ENCODE data around the gene ELF2.

The ELF2 gene

DNA sequence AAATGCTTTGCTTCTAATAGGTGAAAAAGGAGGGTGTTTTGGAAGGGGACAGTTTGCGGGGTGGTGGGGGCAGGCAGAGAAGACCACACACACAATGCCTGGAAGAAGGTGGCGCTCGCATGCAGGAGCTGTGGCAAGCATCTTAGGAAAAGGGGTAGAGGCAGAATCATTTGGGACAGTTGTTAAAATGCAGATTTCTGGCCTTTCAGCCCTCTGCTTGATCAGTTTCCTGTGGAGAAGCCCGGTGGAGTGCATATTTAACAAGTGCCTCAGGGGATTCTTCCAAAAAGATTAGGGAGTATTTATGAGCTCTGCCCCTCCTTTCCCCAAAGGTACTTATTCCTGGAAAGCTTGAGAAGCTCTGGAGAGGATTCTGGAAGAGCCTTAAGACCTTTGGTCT is 156.6 kb downstream of the ELF2 start:
- H3K79me2 ChIP-seq: no peaks in the 10 kb centered on the region
- no peaks in the 10 kb centered on the region for H3K36me3 ChIP-seq (ENCODE audit: control insufficient read depth, insufficient read depth, low read length)
- no peak overlapping the region for H3K4me2 ChIP-seq (ENCODE audit: low read length)
- H3K9ac ChIP-seq: no peak overlapping the region
- no peak overlapping the region for H2AFZ ChIP-seq
- H3K27me3 ChIP-seq (ENCODE audit: control insufficient read depth, insufficient read depth, low read length): no peaks in the 10 kb centered on the region
- no peak overlapping the region for H3K27ac ChIP-seq
- no peak overlapping the region for H3K4me3 ChIP-seq (ENCODE audit: low read depth, low read length)
- no peaks in the 10 kb centered on the region for H3K4me1 ChIP-seq
- TF ChIP-seq, protein P1, sequence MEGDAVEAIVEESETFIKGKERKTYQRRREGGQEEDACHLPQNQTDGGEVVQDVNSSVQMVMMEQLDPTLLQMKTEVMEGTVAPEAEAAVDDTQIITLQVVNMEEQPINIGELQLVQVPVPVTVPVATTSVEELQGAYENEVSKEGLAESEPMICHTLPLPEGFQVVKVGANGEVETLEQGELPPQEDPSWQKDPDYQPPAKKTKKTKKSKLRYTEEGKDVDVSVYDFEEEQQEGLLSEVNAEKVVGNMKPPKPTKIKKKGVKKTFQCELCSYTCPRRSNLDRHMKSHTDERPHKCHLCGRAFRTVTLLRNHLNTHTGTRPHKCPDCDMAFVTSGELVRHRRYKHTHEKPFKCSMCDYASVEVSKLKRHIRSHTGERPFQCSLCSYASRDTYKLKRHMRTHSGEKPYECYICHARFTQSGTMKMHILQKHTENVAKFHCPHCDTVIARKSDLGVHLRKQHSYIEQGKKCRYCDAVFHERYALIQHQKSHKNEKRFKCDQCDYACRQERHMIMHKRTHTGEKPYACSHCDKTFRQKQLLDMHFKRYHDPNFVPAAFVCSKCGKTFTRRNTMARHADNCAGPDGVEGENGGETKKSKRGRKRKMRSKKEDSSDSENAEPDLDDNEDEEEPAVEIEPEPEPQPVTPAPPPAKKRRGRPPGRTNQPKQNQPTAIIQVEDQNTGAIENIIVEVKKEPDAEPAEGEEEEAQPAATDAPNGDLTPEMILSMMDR (IDR thresholded peaks at IDR 0.05): no peak
- H3K9me3 ChIP-seq (ENCODE audit: control insufficient read depth, low read length): no peaks in the 10 kb centered on the region

DNA sequence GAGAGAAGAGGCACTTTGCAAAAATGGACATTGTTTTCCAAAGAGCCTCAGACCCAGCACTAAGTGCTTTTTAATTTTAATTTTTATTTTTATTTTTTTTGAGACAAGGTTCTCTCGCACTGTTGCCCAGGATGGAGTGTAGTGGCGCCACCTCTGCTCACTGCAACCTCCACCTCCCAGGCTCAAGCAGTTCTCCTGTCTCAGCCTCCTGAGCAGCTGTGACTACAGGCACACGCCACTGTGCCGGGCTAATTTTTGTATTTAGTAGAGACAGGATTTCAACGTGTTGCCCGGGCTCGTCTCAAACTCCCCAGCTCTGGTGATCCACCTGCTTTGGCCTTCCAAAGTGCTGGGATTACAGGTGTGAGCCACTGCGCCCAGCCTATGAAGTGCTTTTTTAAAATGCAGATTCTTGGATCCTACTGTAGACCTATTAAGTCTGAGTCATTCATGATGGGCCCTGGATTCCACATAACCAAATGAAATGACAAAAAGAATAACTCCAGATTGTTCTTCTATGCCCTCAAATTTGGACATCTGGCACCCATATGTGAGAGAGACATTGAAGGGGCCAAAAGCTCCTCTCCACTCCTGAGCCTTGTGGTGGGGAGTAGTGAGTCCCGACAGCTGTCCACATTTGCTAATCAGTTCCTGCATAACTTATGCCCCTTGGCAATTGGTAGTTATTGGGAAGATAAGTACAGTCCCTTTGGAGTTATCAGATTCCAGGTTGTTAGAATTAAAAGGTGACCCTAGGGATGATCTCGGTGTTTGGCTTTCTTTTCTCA is 157.9 kb downstream of the ELF2 start:
- no peak overlapping the region for H3K27ac ChIP-seq
- H3K9me3 ChIP-seq (ENCODE audit: control insufficient read depth, low read length): no peaks in the 10 kb centered on the region
- TF ChIP-seq, protein P1 (IDR thresholded peaks at IDR 0.05): no peak
- no peaks in the 10 kb centered on the region for H3K79me2 ChIP-seq
- no peak overlapping the region for H3K4me3 ChIP-seq (ENCODE audit: low read depth, low read length)
- no peak overlapping the region for H3K4me2 ChIP-seq (ENCODE audit: low read length)
- H2AFZ ChIP-seq: no peak overlapping the region
- no peaks in the 10 kb centered on the region for H3K36me3 ChIP-seq (ENCODE audit: control insufficient read depth, insufficient read depth, low read length)
- peaks cover 3% of the 10 kb centered on the region for H3K4me1 ChIP-seq
- no peak overlapping the region for H3K9ac ChIP-seq
- H3K27me3 ChIP-seq (ENCODE audit: control insufficient read depth, insufficient read depth, low read length): no peaks in the 10 kb centered on the region

DNA sequence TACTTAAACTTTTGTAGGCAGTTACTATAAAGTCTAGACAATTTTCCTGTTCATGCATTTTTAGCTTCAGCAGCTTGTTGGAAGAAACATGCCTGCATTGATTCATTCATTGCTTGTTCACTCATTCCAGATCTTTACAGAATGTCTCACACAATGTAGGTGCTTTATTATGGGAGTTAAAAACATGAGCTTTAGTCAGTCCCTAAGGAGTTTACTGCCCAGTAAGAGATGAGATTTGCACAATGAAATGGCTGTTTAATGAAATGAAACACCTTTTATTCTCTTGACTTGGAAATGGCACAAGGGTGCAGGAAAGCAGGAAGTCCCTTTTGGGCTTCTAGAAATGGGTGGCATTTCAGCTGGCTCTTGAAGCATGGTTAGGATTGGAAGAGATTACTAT is 158.5 kb downstream of the ELF2 start:
- Histone ChIP-seq H3K27me3 (ENCODE audit: control insufficient read depth, insufficient read depth, low read length) (no peaks in the 10 kb centered on the region), H3K79me2 (no peaks in the 10 kb centered on the region), H3K4me1 (peaks cover 3% of the 10 kb centered on the region), H3K36me3 (ENCODE audit: control insufficient read depth, insufficient read depth, low read length) (no peaks in the 10 kb centered on the region), H3K9ac (no peak overlapping the region), H3K4me2 (ENCODE audit: low read length) (no peak overlapping the region), H3K9me3 (ENCODE audit: control insufficient read depth, low read length) (no peaks in the 10 kb centered on the region), H2AFZ (no peak overlapping the region), H3K27ac (no peak overlapping the region), H3K4me3 (ENCODE audit: low read depth, low read length) (no peak overlapping the region)
- TF ChIP-seq, protein P1 (IDR thresholded peaks at IDR 0.05): no peak

DNA sequence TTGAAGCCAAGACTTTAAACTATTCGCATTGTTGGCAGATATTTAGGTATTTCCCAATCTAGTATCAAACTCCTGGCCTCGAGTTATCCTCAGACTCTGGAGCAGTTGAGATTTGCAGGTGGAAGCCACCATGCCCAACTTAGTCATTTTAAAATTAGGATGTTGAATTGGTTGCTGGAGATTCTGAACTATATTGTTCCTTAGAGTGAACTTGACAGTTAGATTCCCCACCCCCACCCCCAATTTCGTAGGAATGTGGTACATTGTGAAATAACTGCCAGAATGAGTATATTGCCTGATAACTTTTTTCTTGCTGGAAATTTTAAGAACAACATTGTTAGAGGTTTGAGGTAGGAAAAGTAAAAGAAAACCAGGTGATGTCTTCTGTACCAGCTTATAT is 159.2 kb downstream of the ELF2 start:
- Histone ChIP-seq H3K4me1 (peaks cover 3% of the 10 kb centered on the region), H3K27ac (no peak overlapping the region), H3K4me3 (ENCODE audit: low read depth, low read length) (no peak overlapping the region), H3K79me2 (no peaks in the 10 kb centered on the region), H3K9me3 (ENCODE audit: control insufficient read depth, low read length) (no peaks in the 10 kb centered on the region), H3K4me2 (ENCODE audit: low read length) (no peak overlapping the region), H3K9ac (no peak overlapping the region), H3K36me3 (ENCODE audit: control insufficient read depth, insufficient read depth, low read length) (no peaks in the 10 kb centered on the region), H3K27me3 (ENCODE audit: control insufficient read depth, insufficient read depth, low read length) (no peaks in the 10 kb centered on the region), H2AFZ (no peak overlapping the region)
- TF ChIP-seq, protein P1 (IDR thresholded peaks at IDR 0.05): no peak

DNA sequence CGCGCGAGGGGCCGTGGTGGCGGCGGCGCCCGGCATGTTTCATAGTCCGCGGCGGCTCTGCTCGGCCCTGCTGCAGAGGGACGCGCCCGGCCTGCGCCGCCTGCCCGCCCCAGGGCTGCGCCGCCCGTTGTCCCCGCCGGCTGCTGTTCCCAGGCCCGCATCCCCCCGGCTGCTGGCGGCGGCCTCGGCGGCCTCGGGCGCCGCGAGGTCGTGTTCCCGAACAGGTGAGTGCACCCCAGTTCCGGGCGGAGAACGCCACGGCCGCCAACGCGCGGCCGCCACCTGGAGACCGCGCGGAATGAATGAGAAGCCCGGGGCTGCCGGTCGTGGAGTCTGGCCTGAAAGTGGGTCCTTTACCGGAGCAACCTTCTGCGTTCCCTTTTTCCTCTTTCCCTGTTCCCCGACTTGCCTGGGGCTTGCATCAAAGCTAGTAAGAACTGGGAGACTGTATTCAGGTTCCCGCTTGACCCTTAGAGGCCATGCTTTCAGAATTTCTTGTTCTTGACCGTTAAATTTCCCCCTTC is 161.0 kb downstream of the ELF2 start:
- TF ChIP-seq, protein P1 (IDR thresholded peaks at IDR 0.05): no peak
- Histone ChIP-seq H3K36me3 (ENCODE audit: control insufficient read depth, insufficient read depth, low read length) (no peaks in the 10 kb centered on the region), H3K27me3 (ENCODE audit: control insufficient read depth, insufficient read depth, low read length) (no peaks in the 10 kb centered on the region), H3K9me3 (ENCODE audit: control insufficient read depth, low read length) (no peaks in the 10 kb centered on the region), H3K4me2 (ENCODE audit: low read length) (peak overlapping the region; percentile 97), H3K9ac (no peak overlapping the region), H3K4me1 (peaks cover 3% of the 10 kb centered on the region), H3K4me3 (ENCODE audit: low read depth, low read length) (peak overlapping the region; percentile 64), H3K27ac (peak overlapping the region; percentile 93), H3K79me2 (no peaks in the 10 kb centered on the region), H2AFZ (peak overlapping the region; percentile 95)

Data from parathyroid adenoma (tissue), 2 donors.